PFSK-1 (cell line): ENCODE measurements around the gene AP5Z1.
A peak's percentile ranks its signal among the peaks of the same experiment; 100 is the strongest.

Source experiments
- FOXP2 ChIP-seq: optimal IDR thresholded peaks from 2 replicates; pipeline ENCODE3; 2011; ENCODE audit warnings: borderline replicate concordance, control low read depth, inconsistent platforms; ENCODE audit not compliant: insufficient read depth; ENCODE audit errors: extremely low read length, extremely low read depth
- POLR2AphosphoS5 ChIP-seq: IDR thresholded peaks from 2 replicates; pipeline ENCODE4 v1.6.1; 2012; ENCODE audit warnings: low read depth, mild to moderate bottlenecking, control low read depth, low read length, moderate library complexity
- SIN3A ChIP-seq: IDR thresholded peaks from 2 replicates; pipeline ENCODE4 v1.6.1; 2012; ENCODE audit warnings: mild to moderate bottlenecking, low read length, moderate library complexity, borderline replicate concordance; ENCODE audit not compliant: insufficient read depth
- TAF1 ChIP-seq: IDR thresholded peaks from 2 replicates; pipeline ENCODE4 v1.6.1; 2012; ENCODE audit warnings: low read length, control low read depth, borderline replicate concordance; ENCODE audit not compliant: insufficient read depth
- TF ChIP-seq, protein P1 (sequence below), 2 experiments: IDR thresholded peaks; 2 replicates each; pipeline versions ENCODE4 v1.6.1 to v1.8.0; 2011 to 2012; ENCODE audit warnings: low read depth in 2 of 2, low read length in 2 of 2, control low read depth in 1 of 2, inconsistent platforms in 1 of 2, mild to moderate bottlenecking in 1 of 2, moderate library complexity in 1 of 2; ENCODE audit not compliant: insufficient read depth in 1 of 2

Gene AP5Z1

DNA sequence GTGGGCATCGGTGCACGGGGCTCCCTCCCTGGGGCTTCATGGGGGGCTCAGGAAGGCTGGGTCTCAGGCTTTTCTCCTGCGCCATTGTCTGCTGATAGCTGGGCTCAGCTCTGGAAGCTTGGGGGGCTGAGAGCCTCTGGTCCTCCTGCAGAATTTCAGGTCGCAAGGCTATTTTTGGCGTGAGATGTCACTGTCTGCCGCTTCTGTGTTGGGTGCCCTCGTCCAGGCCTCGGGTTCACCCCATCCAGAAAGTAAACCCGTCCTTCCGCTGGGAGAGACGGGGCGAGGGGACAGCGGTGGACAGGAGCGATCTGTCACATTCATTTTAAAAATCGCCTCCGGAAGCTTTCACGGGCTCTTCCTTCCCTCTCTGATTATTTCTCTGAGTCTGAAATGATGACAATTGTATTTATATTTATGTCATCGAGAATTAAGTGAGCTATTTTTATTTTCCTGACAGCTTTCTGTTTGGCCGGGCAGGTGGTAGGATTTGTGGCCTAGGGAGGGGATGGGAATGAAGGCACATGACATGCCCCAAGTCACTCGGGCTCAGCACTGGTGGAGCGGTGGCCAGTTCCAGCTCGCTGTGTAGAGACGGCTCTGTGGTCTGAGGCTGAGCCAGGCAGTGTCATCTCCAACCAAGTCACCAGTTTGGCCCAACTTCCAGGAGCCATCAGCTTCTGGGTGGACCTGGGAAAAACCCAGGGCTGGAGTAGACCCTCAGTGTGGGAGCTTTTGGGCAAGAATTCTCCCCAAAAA, 40.7 kb upstream of the AP5Z1 start:
- TF ChIP-seq TAF1 (no peak), SIN3A (no peak), FOXP2 (no peak)
- TF ChIP-seq, protein P1, sequence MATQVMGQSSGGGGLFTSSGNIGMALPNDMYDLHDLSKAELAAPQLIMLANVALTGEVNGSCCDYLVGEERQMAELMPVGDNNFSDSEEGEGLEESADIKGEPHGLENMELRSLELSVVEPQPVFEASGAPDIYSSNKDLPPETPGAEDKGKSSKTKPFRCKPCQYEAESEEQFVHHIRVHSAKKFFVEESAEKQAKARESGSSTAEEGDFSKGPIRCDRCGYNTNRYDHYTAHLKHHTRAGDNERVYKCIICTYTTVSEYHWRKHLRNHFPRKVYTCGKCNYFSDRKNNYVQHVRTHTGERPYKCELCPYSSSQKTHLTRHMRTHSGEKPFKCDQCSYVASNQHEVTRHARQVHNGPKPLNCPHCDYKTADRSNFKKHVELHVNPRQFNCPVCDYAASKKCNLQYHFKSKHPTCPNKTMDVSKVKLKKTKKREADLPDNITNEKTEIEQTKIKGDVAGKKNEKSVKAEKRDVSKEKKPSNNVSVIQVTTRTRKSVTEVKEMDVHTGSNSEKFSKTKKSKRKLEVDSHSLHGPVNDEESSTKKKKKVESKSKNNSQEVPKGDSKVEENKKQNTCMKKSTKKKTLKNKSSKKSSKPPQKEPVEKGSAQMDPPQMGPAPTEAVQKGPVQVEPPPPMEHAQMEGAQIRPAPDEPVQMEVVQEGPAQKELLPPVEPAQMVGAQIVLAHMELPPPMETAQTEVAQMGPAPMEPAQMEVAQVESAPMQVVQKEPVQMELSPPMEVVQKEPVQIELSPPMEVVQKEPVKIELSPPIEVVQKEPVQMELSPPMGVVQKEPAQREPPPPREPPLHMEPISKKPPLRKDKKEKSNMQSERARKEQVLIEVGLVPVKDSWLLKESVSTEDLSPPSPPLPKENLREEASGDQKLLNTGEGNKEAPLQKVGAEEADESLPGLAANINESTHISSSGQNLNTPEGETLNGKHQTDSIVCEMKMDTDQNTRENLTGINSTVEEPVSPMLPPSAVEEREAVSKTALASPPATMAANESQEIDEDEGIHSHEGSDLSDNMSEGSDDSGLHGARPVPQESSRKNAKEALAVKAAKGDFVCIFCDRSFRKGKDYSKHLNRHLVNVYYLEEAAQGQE (IDR thresholded peaks at IDR 0.05; ENCODE audit: insufficient read depth in 1 of 2, low read depth in 2 of 2, low read length in 2 of 2): no peak

DNA sequence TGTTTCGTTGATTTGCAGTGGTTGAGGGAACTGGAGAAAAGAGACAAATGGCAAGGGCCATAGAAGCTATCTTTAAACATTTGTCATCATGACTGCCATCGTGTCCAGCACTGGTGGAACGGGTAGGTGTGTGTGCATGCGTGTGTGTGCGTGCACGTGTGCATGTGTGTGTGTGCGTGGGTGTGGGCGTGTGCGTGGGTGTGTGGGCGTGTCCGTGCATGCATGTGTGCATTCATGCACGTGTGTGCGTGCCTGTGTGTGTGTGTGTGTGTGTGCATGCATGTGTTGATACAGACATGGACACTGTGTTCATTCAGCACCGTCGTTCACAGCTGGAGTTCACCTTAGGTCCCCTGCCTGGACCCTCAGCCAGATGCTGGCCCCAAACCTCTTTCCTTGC, 38.1 kb upstream of the AP5Z1 start:
- TF ChIP-seq TAF1 (no peak), FOXP2 (no peak), POLR2AphosphoS5 (no peak), SIN3A (no peak)
- TF ChIP-seq, protein P1 (IDR thresholded peaks at IDR 0.05; ENCODE audit: insufficient read depth in 1 of 2, low read depth in 2 of 2, low read length in 2 of 2): no peak

DNA sequence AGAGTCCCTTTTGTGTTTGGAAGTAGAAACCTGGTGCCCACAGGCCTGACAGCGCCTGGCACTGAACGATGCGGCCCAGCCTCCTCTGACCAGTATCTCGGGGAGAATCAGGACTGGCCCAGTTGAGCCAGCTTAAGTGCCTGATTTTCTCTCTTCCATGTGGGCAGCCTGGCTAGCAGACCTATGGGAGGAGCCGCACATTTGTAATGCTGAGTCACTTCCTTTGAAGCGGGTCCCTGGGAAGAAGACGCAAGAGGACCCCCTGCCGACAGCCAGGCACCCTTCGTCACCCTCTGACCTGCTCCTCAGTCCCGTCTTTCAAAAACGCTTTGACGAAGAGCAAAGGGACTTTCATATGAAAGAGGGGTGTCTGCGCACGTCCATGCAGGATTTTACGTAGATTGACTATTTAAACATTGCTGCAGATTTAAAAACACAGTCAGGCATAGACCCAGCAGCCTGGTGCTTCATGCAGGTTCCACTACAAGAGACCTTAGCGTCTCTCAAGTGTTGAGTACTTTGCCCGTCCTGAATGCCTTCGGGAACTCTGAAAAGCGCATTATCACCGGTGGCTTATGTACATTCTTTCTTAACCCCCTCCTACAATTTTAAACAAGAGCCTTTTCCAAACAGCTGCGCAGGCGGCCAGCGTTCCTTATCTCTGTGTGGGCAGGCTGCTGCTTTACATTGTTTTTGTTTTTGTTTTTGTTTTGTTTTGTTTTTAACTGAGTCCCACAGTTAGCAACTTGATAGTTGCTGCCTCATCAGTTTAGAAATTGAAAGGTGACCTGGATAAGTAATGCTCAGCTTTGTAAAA, 36.5 kb upstream of the AP5Z1 start:
- no peak for TF ChIP-seq SIN3A
- TF ChIP-seq POLR2AphosphoS5: peak; percentile 39; the same call in 1 of the 2 replicates
- TF ChIP-seq TAF1: peak; percentile 34; the same call in 1 of the 2 replicates
- no peak for TF ChIP-seq FOXP2
- TF ChIP-seq, protein P1 (IDR thresholded peaks at IDR 0.05; ENCODE audit: insufficient read depth in 1 of 2, low read depth in 2 of 2, low read length in 2 of 2): no peak

DNA sequence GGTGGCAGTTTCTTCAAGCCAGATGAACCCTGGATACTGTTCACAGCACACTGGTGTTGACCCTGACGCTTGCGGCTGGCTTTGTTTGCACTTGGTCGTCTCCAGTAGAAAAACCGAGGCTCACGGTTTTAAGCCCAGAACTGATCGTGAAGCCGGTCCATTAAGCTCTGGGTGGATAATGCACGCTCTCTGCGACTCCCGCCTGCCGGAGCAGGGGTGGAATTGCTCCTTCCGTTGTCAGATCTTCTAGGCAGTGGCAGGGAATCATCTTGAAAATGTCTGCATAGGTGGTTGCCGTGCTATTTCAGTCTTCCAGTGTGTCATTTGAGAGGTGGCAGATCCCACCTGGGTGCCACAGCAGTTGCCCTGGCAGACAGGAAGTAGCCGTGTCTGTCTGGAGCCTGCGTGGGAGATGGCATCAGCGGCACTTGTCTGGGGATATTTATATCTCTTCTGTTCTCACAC, 35.9 kb upstream of the AP5Z1 start:
- TF ChIP-seq TAF1: no peak

- TF ChIP-seq SIN3A (no peak), FOXP2 (no peak), TAF1 (no peak), POLR2AphosphoS5 (no peak)
- TF ChIP-seq, protein P1 (IDR thresholded peaks at IDR 0.05; ENCODE audit: insufficient read depth in 1 of 2, low read depth in 2 of 2, low read length in 2 of 2): no peak
Observed at GRCh38 chr7:4740796-4741195, 34.6 kb upstream of the AP5Z1 start.
